SKM-1 treated with dmso at 0.1 percent for 144 hours (cell line): ENCODE results near the gene PAPOLA.

ENCODE experiments used
- DNase-seq: peaks from one replicate; lab custom pipeline; 2025; ENCODE audit not compliant: unreplicated experiment; lab: John Stamatoyannopoulos, UW

Gene PAPOLA

GRCh38 chr14:96584907-96585671 is 82.9 kb downstream of the PAPOLA start:
- no peak for DNase-seq

DNA sequence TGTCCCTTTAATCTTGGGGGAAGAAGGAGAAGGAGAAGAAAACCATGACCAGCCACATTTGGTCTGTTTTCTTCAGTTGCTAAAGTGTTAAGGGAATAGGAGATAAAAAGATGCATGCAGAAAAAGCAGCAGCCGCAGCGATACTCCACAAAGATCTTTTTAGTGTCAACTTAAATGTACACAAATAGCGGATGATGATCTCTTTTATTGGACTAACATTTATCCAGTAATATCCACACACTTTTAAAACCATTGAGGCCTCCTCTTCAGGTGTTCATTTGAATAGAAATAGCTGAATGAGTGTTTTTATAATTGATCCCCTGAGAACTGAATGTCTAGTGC is 83.5 kb downstream of the PAPOLA start:
- no peak for DNase-seq

DNA sequence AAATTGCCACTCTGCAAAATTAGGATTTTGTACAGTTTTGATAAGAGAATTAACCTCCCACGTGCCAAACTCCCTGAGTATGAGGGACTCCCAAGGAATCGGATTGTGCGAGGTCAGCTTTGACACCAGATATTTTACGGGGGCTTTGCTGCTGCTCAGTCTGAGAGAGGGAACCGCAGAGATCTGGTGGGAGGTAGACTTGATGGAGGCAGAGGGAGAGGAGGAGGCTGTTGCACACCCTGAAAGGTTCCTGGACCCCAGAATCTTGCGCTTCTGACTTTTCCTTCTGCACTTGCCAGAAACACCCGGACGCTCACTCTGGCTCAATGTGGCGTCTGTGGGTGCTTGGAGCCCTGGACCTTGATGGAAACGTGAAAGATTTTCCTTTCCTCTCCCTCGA is 83.9 kb downstream of the PAPOLA start:
- no peak for DNase-seq

- DNase-seq = no peak
Measured at GRCh38 chr14:96586921-96587822, 85.0 kb downstream of the PAPOLA start.

DNA sequence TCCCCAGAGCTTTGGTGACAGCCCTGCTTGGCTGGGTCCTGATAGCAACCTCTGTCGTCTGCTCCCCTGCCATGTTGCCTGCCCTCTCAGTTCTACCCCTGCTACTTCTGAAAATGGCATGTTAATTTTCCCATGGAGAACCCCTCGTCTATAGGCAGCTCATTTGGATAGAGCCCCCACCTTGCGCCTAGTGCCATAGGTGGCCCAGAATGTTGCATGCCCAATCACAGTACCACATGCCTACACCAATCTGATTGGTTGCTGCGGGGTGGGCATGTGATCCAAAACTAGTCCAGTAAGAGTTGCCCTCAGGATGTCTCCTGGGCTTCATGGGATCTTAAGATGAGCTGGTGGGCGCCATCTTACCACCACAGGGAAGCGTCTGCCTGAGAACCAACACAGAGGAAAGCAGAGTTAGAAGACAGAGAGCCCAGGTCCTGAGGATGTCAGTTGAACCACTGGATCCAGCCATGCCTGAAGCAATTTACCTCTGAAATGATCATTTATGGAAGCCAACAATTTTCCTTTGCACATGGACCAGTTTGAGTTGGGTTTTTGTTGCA is 85.7 kb downstream of the PAPOLA start:
- no peak for DNase-seq

DNA sequence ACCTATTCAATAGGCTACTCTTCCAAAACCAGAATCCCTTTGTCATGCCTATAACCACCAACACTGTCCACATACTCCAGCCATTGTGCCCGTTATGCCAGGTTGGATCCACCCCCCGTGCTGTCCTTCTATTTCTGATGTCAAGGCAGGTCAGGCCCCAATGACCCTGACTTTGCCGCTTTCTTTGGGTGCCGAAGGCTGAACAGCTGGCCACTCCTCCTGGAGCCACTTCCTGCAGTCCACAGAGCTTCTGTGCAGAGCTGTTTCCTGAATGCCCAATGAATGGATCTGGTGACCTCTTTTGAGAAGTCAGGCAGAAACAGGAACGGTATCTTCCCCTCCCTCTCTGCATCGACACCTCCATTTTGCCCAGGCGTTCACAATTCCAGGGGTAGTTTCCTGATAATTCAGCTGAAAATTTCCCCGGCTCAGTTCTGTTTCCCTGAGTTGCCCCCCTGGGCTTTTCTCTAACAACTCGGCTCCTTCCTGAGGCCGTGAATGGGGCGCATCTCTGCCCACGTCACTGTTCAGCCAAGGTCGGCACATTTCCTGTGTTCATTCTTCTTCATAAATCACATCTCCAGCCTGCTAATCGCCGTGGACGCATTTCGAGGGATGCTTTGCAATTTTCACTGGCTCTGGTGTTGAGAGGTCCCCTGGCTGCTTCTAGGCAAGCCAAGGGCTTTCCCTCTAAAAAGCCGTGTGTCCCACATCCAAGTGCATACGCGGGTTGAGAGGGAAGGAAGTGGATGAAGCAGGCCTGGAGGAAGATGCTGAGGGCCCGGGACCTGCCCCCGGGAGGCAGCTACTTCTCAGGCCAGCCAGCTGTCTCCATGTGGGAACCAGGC is 86.5 kb downstream of the PAPOLA start:
- DNase-seq = no peak

DNA sequence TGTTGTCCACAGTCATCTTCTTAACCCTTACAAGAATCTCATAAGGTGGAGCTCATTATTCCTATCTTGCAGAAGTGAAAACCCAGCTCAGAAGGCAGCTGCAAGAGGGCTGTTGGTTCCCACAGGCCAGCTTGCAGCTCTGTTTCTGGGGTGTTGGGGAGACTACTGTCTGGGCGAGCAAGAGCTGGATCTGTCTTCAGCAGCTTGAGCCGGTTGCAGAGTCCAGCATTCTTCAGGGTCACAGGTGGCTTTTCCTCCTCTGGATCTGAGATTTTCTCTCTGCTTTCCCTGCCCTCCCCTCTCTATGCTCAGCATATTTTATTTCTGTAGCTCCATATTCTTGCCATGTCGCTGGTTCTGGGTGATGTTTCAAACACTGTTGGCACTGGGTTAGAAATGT is 87.4 kb downstream of the PAPOLA start:
- DNase-seq = no peak

- no peak for DNase-seq
Measured at GRCh38 chr14:96590190-96590864, 88.1 kb downstream of the PAPOLA start.

GRCh38 chr14:96592591-96593386 is 90.6 kb downstream of the PAPOLA start:
- DNase-seq = no peak

DNA sequence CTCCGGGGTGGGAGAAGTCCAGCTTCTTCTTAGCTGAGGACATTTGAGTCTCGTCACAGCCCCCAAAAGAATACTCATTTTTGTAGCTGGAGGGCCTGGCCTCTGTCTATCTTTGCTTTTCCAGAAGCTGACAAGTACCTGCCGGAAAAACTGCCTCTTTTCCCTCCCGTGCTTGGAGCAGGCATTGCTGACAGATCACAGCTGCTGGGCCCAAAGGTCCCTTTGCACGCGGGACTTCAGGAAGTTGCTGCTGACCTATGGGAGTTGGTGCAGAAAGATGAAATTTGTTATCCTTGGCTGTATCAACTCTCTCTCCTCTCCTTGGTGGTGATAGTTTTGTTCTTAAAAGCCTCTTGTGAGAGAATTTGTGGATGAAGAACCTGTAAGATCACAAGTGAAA is 92.8 kb downstream of the PAPOLA start:
- DNase-seq = no peak

- DNase-seq = no peak
Measured at GRCh38 chr14:96597680-96598079, 95.5 kb downstream of the PAPOLA start.

DNA sequence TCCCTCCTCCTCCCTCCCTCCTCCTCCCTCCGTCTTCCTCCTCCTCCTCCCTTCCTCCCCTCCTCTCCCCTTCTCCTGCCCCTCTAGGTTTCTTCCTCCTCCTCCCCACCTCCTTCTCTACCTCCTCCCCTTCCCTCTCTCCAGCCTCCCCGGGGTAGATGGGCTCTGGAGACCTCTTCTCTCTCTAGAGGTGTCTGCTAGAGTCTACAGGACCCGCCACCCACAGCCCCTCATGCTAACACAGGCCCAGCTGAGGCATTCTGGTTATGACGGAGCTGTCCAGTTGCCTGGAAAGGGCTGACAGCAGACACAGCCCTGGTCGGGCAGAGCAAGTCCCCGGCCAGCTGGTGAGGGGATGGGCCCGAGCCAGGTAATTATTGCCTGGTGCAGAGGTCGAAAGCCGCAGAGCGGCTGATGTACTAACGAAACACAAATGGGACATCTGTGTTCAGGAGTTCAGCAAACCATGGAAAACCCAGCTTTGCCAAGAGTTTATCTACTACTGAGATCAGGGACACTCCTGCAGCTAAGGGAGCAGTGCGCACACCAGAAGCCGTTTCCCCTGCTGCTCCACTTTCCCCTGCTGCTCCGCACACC is 96.2 kb downstream of the PAPOLA start:
- no peak for DNase-seq

GRCh38 chr14:96599076-96599475 is 96.9 kb downstream of the PAPOLA start:
- DNase-seq = no peak

- no peak for DNase-seq
Measured at GRCh38 chr14:96602186-96602585, 100.0 kb downstream of the PAPOLA start.

DNA sequence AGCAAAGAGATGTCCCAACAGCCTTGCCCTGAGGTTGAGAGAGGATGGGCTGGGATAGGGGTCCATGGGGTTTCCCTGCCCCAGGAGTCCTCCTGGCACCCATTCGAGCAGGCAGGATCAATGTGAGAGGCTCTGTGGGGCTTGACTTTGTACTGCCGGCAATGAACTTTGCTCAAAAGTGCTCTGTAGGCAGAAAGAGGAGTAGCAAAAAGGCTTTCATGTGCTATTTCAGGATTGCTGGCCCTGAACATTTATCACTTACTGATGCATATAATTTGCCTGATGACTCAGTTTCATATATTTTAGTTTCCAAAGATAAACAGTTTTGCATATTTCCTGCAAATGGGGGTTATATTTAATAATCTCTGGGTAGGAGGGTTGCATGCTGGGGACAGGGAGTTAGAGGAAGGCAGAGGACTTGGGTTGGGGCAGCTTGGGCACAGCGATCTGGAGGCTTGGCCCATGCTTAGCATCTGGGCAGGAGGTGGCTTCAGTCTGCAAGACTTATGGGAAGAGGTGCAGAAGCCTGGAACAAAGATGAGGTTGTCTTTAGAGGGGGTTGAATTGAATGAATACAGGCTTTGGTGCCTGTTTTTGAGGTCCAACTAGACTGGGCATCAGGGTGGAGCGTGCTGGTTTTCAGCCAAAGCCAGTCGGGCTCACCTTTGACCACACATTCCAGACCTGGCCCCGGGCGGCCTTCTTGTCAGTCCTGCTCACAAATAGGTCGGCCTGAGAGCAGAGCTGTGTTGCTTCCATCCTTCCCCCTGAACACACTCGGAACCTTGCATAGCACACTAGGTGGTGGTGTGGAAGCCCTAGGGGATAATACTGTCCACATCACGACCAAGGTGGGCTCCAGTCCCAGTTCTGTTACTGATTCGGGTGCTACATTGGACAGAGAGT is 101.4 kb downstream of the PAPOLA start:
- no peak for DNase-seq

DNA sequence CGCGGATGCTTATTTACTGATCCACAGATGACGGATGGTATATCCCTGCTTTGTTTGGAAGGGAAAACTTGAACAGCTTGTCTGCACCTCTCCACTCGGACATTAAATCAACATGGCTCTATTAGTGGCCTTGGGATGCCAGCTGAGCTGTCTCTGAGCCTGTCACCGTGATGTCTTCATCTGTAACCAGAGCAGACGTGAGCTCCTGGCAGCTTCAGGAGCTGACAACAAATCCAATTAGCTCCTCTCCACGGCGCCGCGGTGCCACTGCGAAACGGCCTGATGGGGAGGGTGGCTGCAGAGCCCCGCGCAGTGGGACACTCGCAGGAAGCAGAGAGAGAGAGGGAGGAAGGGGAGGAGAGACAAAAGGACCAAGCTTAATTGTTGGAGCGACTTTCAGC is 112.3 kb downstream of the PAPOLA start:
- DNase-seq = no peak

- no peak for DNase-seq
Measured at GRCh38 chr14:96616161-96616721, 114.1 kb downstream of the PAPOLA start.
